22Rv1 (cell line): ENCODE data around the gene SLC35F4.

ENCODE experiments used
- H3K27ac ChIP-seq: fragments of 450-650 bp; 2 replicates; pipeline ENCODE4 v1.5.1; 2017
- ZFX ChIP-seq: fragments of 450-650 bp; IDR thresholded peaks from 2 replicates; pipeline ENCODE4 v1.6.1; 2017; ENCODE audit warnings: antibody characterized with exemption, borderline replicate concordance
- TF ChIP-seq, protein P1 (sequence below): fragments of 450-650 bp; IDR thresholded peaks from 2 replicates; pipeline ENCODE4 v1.5.1; 2017; ENCODE audit warnings: mild to moderate bottlenecking

The SLC35F4 gene

DNA sequence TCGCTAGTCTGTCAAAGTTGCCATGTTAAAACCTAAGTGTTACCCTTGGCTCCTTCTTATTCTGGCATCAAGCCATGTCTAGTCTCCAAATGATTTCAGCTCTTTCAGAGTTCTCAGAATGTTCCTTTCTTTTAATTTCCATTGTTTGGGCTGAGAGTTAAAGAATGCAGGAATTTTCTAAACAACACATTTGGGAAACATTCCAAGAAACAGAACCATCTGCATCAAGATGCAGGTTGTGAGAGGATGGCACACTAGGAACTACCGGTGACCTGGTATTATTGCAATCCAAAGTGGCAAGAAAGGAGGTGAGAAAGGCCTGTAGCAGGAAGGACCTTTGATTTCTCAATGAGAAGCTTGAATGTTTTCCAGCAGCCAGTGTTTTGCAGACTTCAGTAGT is 30.1 kb downstream of the SLC35F4 start:
- H3K27ac ChIP-seq: no peak overlapping the region
- no peak for TF ChIP-seq ZFX
- TF ChIP-seq, protein P1, sequence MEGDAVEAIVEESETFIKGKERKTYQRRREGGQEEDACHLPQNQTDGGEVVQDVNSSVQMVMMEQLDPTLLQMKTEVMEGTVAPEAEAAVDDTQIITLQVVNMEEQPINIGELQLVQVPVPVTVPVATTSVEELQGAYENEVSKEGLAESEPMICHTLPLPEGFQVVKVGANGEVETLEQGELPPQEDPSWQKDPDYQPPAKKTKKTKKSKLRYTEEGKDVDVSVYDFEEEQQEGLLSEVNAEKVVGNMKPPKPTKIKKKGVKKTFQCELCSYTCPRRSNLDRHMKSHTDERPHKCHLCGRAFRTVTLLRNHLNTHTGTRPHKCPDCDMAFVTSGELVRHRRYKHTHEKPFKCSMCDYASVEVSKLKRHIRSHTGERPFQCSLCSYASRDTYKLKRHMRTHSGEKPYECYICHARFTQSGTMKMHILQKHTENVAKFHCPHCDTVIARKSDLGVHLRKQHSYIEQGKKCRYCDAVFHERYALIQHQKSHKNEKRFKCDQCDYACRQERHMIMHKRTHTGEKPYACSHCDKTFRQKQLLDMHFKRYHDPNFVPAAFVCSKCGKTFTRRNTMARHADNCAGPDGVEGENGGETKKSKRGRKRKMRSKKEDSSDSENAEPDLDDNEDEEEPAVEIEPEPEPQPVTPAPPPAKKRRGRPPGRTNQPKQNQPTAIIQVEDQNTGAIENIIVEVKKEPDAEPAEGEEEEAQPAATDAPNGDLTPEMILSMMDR: no peak

DNA sequence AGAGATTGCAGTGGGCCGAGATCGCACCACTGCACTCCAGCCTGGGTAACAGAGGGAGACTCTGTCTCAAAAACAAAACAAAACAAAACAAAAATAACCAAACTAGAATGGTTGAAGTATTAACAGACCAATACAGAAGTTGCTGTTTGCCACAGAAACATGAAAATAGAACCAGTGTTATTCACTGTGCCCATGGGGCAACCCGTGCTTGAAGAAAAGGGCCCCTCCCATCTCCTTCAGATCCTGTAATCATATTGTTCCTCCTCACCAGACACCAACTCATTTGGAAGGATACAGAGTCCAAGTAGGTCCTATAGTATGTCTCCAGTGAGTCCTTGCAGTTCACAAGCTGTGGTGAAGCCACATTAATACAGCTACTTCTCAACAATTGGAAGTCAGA is 30.9 kb downstream of the SLC35F4 start:
- no peak overlapping the region for H3K27ac ChIP-seq
- no peak for TF ChIP-seq ZFX
- TF ChIP-seq, protein P1: no peak

DNA sequence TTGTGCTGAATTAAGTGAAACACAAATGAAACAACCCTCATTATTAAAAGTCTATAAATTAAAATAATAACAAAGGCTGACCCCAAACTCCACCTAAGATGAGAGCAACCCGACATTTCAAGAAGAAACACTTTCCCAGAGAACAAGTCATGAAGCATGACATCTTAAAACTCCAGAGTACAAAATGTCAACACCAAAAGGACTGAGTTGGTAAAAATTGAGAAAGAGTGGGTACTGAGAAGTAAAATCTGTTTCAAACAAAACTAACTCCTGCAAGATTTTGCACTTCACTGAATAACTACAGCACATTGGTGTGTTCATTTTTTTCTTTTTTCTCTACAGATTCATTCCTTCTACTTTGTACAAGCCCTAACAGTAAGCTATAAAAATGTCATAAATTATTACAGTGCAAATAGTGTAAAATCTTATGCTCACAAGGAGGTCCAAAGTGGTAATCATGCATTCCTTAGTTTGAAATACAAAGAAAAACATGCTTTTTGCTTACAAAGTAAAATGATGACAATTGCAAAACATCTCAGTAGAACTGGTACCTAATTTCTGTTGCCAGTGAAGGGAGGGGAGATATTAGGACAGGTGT is 31.8 kb downstream of the SLC35F4 start:
- TF ChIP-seq, protein P1: no peak
- TF ChIP-seq ZFX: no peak
- H3K27ac ChIP-seq: no peak overlapping the region

DNA sequence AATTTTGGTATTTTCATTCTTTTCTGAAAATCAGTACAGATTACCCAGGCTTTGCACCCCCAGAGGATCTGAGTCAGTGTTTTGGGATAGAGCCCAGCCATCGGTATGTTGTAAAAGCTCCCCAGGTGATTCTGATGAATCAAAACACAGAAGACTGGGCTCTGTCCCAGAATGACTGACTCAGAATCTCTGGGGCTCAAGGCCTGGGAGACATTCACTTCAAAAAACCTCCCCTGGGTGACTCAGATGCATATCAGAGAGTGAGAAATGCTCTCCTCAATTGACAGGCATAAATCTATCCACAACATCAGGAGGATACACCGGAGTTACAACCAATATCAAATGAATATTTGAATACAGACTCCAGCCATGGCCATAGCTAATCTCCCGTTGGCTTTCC is 32.6 kb downstream of the SLC35F4 start:
- no peak for TF ChIP-seq ZFX
- TF ChIP-seq, protein P1: no peak
- H3K27ac ChIP-seq: no peak overlapping the region

DNA sequence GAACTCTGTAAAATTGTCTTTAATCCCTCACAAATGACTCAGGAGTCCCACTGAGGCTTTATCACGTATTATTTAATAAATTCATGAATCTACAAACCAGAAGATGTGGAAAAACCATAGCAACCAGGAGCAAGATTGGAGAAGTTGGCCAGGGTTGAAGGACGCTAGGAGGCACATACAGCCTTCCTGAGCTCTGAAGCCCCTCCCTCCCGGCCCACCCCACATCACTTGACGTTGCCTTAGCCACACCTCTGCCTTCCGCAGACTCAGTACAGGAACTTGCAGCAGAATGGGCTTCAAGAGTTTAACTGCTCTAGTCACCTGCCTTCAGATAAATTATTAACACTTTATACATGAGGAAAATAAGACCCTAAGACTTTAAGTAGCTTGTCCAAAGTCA is 33.9 kb downstream of the SLC35F4 start:
- no peak overlapping the region for H3K27ac ChIP-seq

DNA sequence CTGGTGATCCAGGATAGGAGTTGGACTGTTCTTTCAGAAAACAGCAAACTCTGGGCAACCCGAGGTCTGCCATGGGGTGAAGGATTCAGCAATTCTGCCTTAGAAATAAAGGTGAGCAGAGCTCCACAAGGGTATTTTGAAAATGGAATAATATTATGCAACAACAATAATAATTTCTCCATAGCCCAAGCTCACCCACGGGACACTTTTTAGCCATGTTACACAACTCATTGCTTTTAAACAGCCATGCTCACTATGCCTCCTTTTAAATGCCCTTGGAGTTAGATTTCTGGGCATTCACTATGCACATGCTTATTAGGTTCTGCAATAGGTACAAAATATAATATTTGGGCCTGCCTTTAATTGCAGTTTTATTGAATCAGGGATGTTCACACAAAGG is 37.2 kb downstream of the SLC35F4 start:
- H3K27ac ChIP-seq: no peak overlapping the region
- TF ChIP-seq, protein P1: no peak
- TF ChIP-seq ZFX: no peak

More for the DNA sequence above, 33.9 kb downstream of the SLC35F4 start:
- no peak for TF ChIP-seq ZFX
- TF ChIP-seq, protein P1: no peak

DNA sequence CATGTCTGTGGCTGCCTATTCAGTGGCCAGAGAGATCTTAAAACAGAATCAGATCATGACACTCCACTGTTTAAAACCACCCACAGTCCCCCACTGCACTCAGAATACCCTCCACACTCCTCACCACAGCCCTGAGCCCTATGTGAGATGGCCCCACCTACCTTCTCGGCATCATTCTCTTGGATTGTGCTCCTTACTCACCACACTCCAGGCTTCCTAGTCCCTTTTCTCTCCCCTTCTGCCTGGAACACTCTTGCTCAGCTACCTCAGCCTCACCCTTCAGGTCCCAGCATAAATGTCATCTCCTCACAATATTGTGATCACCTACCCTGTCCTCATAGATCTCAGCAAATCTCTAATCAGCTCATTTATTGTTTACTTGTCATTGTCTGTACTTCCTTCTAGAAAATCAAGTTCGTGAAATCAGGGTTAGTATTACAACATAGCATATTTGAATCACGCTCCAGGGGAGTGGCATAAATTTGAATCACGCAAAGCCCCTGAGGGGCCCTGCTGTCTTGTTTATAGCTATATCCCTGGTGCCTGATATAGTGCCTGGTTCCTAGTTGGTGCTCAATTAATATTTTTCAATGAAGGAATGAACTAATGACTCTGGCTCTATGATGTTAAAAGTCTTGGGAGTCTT is 42.8 kb downstream of the SLC35F4 start:
- no peak overlapping the region for H3K27ac ChIP-seq
- TF ChIP-seq ZFX: no peak
- TF ChIP-seq, protein P1: no peak
